Breast epithelium (tissue), 4 donors: ENCODE results near the gene GALNTL6. TPM values are rescaled to one million over a fixed set of nuclear protein-coding genes. Genes with fewer than 3 reads are reported as not detected.

Source experiments
- DNase-seq, 2 donors: peaks; one replicate each; pipeline ENCODE4 v3.0.0-alpha.2; 2019; ENCODE audit warnings: low spot score in 2 of 2
- H3K27ac ChIP-seq, 2 donors: fragments of 200-600 bp; sonication (generic) in 1 of 2; one replicate each; pipeline ENCODE4 v1.5.1; 2016 to 2019; ENCODE audit warnings: mild to moderate bottlenecking in 1 of 2
- H3K27me3 ChIP-seq, 2 donors: fragments of 200-600 bp; sonication (generic) in 1 of 2; one replicate each; pipeline versions ENCODE4 v1.5.1 to v1.6.0; 2017 to 2019; ENCODE audit warnings: control low read depth in 1 of 2, mild to moderate bottlenecking in 1 of 2
- H3K36me3 ChIP-seq: fragments of 200-600 bp; one replicate; pipeline ENCODE4 v1.5.1; 2019
- H3K4me1 ChIP-seq, 2 donors: fragments of 200-600 bp; sonication (generic); one replicate each; pipeline ENCODE4 v1.5.1; 2016 to 2019; ENCODE audit warnings: control low read depth in 1 of 2
- H3K4me3 ChIP-seq, 3 donors: fragments of 200-600 bp; sonication (generic); 1 replicate in 2 of 3; 2 replicates in 1 of 3; pipeline ENCODE4 v1.5.1; 2016 to 2019; ENCODE audit warnings: mild to moderate bottlenecking in 3 of 3, moderate library complexity in 2 of 3
- H3K9me3 ChIP-seq, 2 donors: fragments of 200-600 bp; sonication (generic) in 1 of 2; one replicate each; pipeline ENCODE4 v1.5.1; 2016 to 2019; ENCODE audit warnings: control low read depth in 1 of 2
- POLR2A ChIP-seq: fragments of 450-650 bp; IDR thresholded peaks from one replicate; pipeline ENCODE4 v1.6.1; 2016; ENCODE audit warnings: antibody characterized with exemption, mild to moderate bottlenecking, moderate library complexity
- POLR2AphosphoS5 ChIP-seq, 3 donors: sonication (generic); formaldehyde crosslinking; IDR thresholded peaks; one replicate each; pipeline ENCODE4 v1.6.1; 2017; ENCODE audit warnings: antibody characterized with exemption in 3 of 3
- intact Hi-C: fragments of 100-400 bp; cut with DNase I; formaldehyde crosslinking; loops from one replicate; pipeline ENCODE4 v1.15.1; 2023; ENCODE audit warnings: low total_unique reads
- total RNA-seq, 3 donors: library from RNA; depleted of rRNA; stranded (reverse); fragments of >200 nt; gene quantifications; one replicate each; pipeline ENCODE4 v1.1.0, GENCODE V29; 2016
- TF ChIP-seq, protein P1 (sequence below), 3 donors: fragments of 450-650 bp; IDR thresholded peaks; one replicate each; pipeline ENCODE4 v1.5.1; 2016 to 2017; ENCODE audit warnings: antibody characterized with exemption in 3 of 3, mild to moderate bottlenecking in 3 of 3, moderate library complexity in 3 of 3

GALNTL6 gene
- total RNA-seq, 3 donors from 2014 or later = 0.29 to 0.98 TPM; not detected in 1

- no peak for TF ChIP-seq POLR2A
- TF ChIP-seq, protein P1, sequence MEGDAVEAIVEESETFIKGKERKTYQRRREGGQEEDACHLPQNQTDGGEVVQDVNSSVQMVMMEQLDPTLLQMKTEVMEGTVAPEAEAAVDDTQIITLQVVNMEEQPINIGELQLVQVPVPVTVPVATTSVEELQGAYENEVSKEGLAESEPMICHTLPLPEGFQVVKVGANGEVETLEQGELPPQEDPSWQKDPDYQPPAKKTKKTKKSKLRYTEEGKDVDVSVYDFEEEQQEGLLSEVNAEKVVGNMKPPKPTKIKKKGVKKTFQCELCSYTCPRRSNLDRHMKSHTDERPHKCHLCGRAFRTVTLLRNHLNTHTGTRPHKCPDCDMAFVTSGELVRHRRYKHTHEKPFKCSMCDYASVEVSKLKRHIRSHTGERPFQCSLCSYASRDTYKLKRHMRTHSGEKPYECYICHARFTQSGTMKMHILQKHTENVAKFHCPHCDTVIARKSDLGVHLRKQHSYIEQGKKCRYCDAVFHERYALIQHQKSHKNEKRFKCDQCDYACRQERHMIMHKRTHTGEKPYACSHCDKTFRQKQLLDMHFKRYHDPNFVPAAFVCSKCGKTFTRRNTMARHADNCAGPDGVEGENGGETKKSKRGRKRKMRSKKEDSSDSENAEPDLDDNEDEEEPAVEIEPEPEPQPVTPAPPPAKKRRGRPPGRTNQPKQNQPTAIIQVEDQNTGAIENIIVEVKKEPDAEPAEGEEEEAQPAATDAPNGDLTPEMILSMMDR (IDR thresholded peaks at IDR 0.05) = no peak
- intact Hi-C loops = no loop called here
Measured at GRCh38 chr4:172344308-172344938, 531.2 kb downstream of the GALNTL6 start.

GRCh38 chr4:172348426-172348825 is 535.2 kb downstream of the GALNTL6 start:
- Histone ChIP-seq H3K36me3 (no peaks in the 10 kb centered on the region), H3K9me3 (no peaks in the 10 kb centered on the region), H3K27me3 (no peaks in the 10 kb centered on the region), H3K27ac (no peak overlapping the region), H3K4me1 (no peaks in the 10 kb centered on the region), H3K4me3 (no peak overlapping the region)
- no peak for DNase-seq
- TF ChIP-seq POLR2A = no peak
- TF ChIP-seq, protein P1 (IDR thresholded peaks at IDR 0.05) = no peak
- no peak for TF ChIP-seq POLR2AphosphoS5 (IDR thresholded peaks at IDR 0.05)
- intact Hi-C loops = no loop called here

More at GRCh38 chr4:172344308-172344938, 531.2 kb downstream of the GALNTL6 start:
- no peaks in the 10 kb centered on the region for H3K27me3 ChIP-seq
- no peak overlapping the region for H3K27ac ChIP-seq
- no peaks in the 10 kb centered on the region for H3K9me3 ChIP-seq
- no peak overlapping the region for H3K4me3 ChIP-seq
- no peak for DNase-seq
- no peaks in the 10 kb centered on the region for H3K36me3 ChIP-seq
- no peaks in the 10 kb centered on the region for H3K4me1 ChIP-seq

- no peaks in the 10 kb centered on the region for H3K27me3 ChIP-seq
- H3K4me1 ChIP-seq = no peaks in the 10 kb centered on the region
- TF ChIP-seq POLR2AphosphoS5 (IDR thresholded peaks at IDR 0.05) (no peak), POLR2A (no peak)
- TF ChIP-seq, protein P1 (IDR thresholded peaks at IDR 0.05) = no peak
- no peaks in the 10 kb centered on the region for H3K36me3 ChIP-seq
- intact Hi-C loops = no loop called here
- no peaks in the 10 kb centered on the region for H3K9me3 ChIP-seq
- DNase-seq = no peak
- no peak overlapping the region for H3K4me3 ChIP-seq
- H3K27ac ChIP-seq = no peak overlapping the region
Measured at GRCh38 chr4:172352356-172352755, 539.2 kb downstream of the GALNTL6 start.

GRCh38 chr4:172356016-172356415 is 542.8 kb downstream of the GALNTL6 start:
- no peaks in the 10 kb centered on the region for H3K4me1 ChIP-seq
- no peak for DNase-seq
- H3K9me3 ChIP-seq = no peaks in the 10 kb centered on the region
- no peak overlapping the region for H3K27ac ChIP-seq
- intact Hi-C loops = no loop called here
- H3K4me3 ChIP-seq = no peak overlapping the region
- H3K27me3 ChIP-seq = no peaks in the 10 kb centered on the region
- TF ChIP-seq POLR2AphosphoS5 (IDR thresholded peaks at IDR 0.05) = no peak
- TF ChIP-seq, protein P1 (IDR thresholded peaks at IDR 0.05) = no peak
- TF ChIP-seq POLR2A = no peak
- H3K36me3 ChIP-seq = no peaks in the 10 kb centered on the region

GRCh38 chr4:172357006-172357540 is 543.9 kb downstream of the GALNTL6 start:
- TF ChIP-seq POLR2AphosphoS5 (IDR thresholded peaks at IDR 0.05) (no peak), POLR2A (no peak)
- TF ChIP-seq, protein P1 (IDR thresholded peaks at IDR 0.05) = no peak
- no peaks in the 10 kb centered on the region for H3K36me3 ChIP-seq
- intact Hi-C loops = no loop called here
- no peak overlapping the region for H3K4me3 ChIP-seq
- H3K4me1 ChIP-seq = no peaks in the 10 kb centered on the region
- no peaks in the 10 kb centered on the region for H3K9me3 ChIP-seq
- H3K27me3 ChIP-seq = no peaks in the 10 kb centered on the region
- H3K27ac ChIP-seq = no peak overlapping the region
- DNase-seq = no peak
